GM13976 (cell line): ENCODE data around the gene PLCH2.

Experiments
- DNase-seq: peaks from one replicate; pipeline ENCODE4 v3.0.0; 2012; ENCODE audit warnings: low spot score
- CTCF ChIP-seq: IDR thresholded peaks from 2 replicates; pipeline ENCODE4 v1.5.1; 2012; ENCODE audit warnings: borderline replicate concordance, mild to moderate bottlenecking; ENCODE audit not compliant: insufficient read depth; ENCODE audit errors: extremely low read depth, missing control alignments, control extremely low read depth
- in situ Hi-C: fragments of 300-500 bp; cut with MboI; formaldehyde crosslinking; loops from one replicate; pipeline ENCODE4 v1.12.0; 2022; ENCODE audit warnings: low sequenced_read_pairs, mixed read lengths, inconsistent platforms; ENCODE audit not compliant: unreplicated experiment

The PLCH2 gene

GRCh38 chr1:2498648-2499047, 22.6 kb downstream of the PLCH2 start:
- no peak for DNase-seq
- in situ Hi-C loops: no loop called here
- no peak for TF ChIP-seq CTCF

GRCh38 chr1:2499260-2499659, 23.2 kb downstream of the PLCH2 start:
- TF ChIP-seq CTCF: no peak
- DNase-seq: no peak
- in situ Hi-C loops: no loop called here

- TF ChIP-seq CTCF: no peak
- in situ Hi-C loops: no loop called here
- DNase-seq: no peak
These were observed 24.0 kb downstream of the PLCH2 start for GRCh38 chr1:2499986-2500596.

GRCh38 chr1:2501041-2501819, 25.1 kb downstream of the PLCH2 start:
- TF ChIP-seq CTCF: no peak
- no peak for DNase-seq
- in situ Hi-C loops: no loop called here

- in situ Hi-C loops: no loop called here
- no peak for TF ChIP-seq CTCF
- DNase-seq: no peak
These were observed 25.7 kb downstream of the PLCH2 start for GRCh38 chr1:2501820-2502119.

GRCh38 chr1:2502210-2502609, 26.1 kb downstream of the PLCH2 start:
- DNase-seq: no peak
- in situ Hi-C loops: no loop called here
- TF ChIP-seq CTCF: no peak
